ENCODE results near the gene GLE1.

GLE1 gene

DNA sequence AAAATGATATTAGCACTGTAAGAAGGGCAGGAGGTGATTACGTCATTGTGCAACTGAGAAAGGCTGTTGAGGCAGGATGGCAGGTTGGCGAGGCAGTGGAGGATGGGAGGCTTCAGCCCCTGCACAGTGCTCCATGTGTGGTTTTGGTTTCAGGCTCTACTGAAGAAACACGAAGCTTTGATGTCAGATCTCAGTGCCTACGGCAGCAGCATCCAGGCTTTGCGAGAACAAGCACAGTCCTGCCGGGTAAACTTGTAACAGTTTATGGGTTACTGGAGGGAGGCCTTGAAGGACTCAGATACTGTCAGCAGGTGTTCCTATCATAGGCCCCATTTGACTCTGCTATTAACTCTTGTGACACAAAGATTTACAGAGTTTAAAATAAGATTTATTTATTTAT lies 82.9 kb downstream of the GLE1 start:
- H3K4me3 ChIP-seq (ENCODE audit: low read depth, low read length) = no peak overlapping the region
- in situ Hi-C loops (cut with HindIII; ENCODE audit: low sequenced_read_pairs) = no loop called here
- DNase-seq (ENCODE audit: low read depth, low spot score) = no peak
- TF ChIP-seq, protein P1, sequence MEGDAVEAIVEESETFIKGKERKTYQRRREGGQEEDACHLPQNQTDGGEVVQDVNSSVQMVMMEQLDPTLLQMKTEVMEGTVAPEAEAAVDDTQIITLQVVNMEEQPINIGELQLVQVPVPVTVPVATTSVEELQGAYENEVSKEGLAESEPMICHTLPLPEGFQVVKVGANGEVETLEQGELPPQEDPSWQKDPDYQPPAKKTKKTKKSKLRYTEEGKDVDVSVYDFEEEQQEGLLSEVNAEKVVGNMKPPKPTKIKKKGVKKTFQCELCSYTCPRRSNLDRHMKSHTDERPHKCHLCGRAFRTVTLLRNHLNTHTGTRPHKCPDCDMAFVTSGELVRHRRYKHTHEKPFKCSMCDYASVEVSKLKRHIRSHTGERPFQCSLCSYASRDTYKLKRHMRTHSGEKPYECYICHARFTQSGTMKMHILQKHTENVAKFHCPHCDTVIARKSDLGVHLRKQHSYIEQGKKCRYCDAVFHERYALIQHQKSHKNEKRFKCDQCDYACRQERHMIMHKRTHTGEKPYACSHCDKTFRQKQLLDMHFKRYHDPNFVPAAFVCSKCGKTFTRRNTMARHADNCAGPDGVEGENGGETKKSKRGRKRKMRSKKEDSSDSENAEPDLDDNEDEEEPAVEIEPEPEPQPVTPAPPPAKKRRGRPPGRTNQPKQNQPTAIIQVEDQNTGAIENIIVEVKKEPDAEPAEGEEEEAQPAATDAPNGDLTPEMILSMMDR (IDR thresholded peaks at IDR 0.05; ENCODE audit: low read depth, low read length) = no peak

DNA sequence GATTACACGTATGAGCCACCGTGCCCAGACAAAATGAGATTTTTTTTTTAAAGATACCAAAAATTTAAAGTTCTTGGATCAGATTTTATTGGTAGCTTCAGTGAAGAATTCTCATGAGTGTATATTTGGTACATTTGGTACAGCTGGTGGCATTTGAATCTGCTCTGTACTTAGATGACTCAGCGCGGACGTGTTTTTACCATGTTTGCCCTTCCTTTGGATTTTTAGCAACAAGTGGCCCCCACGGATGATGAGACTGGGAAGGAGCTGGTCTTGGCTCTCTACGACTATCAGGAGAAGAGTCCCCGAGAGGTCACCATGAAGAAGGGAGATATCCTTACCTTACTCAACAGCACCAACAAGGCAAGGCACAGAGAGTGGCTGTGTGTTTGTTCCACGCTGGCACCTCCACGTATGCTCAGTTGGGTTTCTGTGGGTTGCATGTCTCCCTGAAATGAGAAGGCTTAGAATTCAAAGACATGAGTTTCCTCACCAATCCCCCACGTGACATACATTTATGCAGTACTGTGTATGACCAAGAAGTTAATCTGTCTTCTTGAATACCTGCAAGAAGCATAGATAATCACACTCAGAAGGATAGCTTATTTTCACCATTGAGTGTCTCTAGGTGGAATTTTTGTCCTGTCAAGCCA lies 84.2 kb downstream of the GLE1 start:
- in situ Hi-C loops (cut with HindIII; ENCODE audit: low sequenced_read_pairs) = no loop called here
- no peak overlapping the region for H3K4me3 ChIP-seq (ENCODE audit: low read depth, low read length)
- no peak for DNase-seq (ENCODE audit: low read depth, low spot score)
- TF ChIP-seq, protein P1 (IDR thresholded peaks at IDR 0.05; ENCODE audit: low read depth, low read length) = no peak

All from astrocyte of the spinal cord (primary cell).